ENCODE data around the gene EDA.

EDA gene

GRCh38 chrX:70079297-70079696 lies 463.4 kb downstream of the EDA start:
- H3K4me1 ChIP-seq (ENCODE audit: insufficient read depth, poor library complexity, severe bottlenecking) = no peaks in the 10 kb centered on the region
- no peak for DNase-seq (ENCODE audit: low spot score)
- TF ChIP-seq CTCF (IDR thresholded peaks at IDR 0.05; ENCODE audit: poor library complexity, severe bottlenecking) = no peak
- H3K36me3 ChIP-seq (ENCODE audit: low read depth) = no peaks in the 10 kb centered on the region
- no peak overlapping the region for H3K4me3 ChIP-seq (ENCODE audit: severe bottlenecking)
- no peak overlapping the region for H3K27ac ChIP-seq (ENCODE audit: poor library complexity, severe bottlenecking)
- no peak for ATAC-seq (ENCODE audit: low read depth)
- H3K9me3 ChIP-seq (ENCODE audit: severe bottlenecking) = no peaks in the 10 kb centered on the region
- H3K27me3 ChIP-seq (ENCODE audit: insufficient read depth, poor library complexity, severe bottlenecking) = no peaks in the 10 kb centered on the region

- TF ChIP-seq CTCF (IDR thresholded peaks at IDR 0.05; ENCODE audit: poor library complexity, severe bottlenecking) = no peak
- DNase-seq (ENCODE audit: low spot score) = no peak
- no peaks in the 10 kb centered on the region for H3K27me3 ChIP-seq (ENCODE audit: insufficient read depth, poor library complexity, severe bottlenecking)
- no peak overlapping the region for H3K4me3 ChIP-seq (ENCODE audit: severe bottlenecking)
- no peak overlapping the region for H3K27ac ChIP-seq (ENCODE audit: poor library complexity, severe bottlenecking)
- no peaks in the 10 kb centered on the region for H3K9me3 ChIP-seq (ENCODE audit: severe bottlenecking)
- H3K36me3 ChIP-seq (ENCODE audit: low read depth) = no peaks in the 10 kb centered on the region
- H3K4me1 ChIP-seq (ENCODE audit: insufficient read depth, poor library complexity, severe bottlenecking) = no peaks in the 10 kb centered on the region
- no peak for ATAC-seq (ENCODE audit: low read depth)
These were observed 464.0 kb downstream of the EDA start for GRCh38 chrX:70079870-70080269.

GRCh38 chrX:70082723-70083122 lies 466.8 kb downstream of the EDA start:
- no peak overlapping the region for H3K27ac ChIP-seq (ENCODE audit: poor library complexity, severe bottlenecking)
- no peak for TF ChIP-seq CTCF (IDR thresholded peaks at IDR 0.05; ENCODE audit: poor library complexity, severe bottlenecking)
- H3K4me3 ChIP-seq (ENCODE audit: severe bottlenecking) = no peak overlapping the region
- DNase-seq (ENCODE audit: low spot score) = no peak
- H3K36me3 ChIP-seq (ENCODE audit: low read depth) = no peaks in the 10 kb centered on the region
- H3K4me1 ChIP-seq (ENCODE audit: insufficient read depth, poor library complexity, severe bottlenecking) = no peaks in the 10 kb centered on the region
- ATAC-seq (ENCODE audit: low read depth) = no peak
- H3K27me3 ChIP-seq (ENCODE audit: insufficient read depth, poor library complexity, severe bottlenecking) = no peaks in the 10 kb centered on the region
- H3K9me3 ChIP-seq (ENCODE audit: severe bottlenecking) = no peaks in the 10 kb centered on the region

- ATAC-seq (ENCODE audit: low read depth) (no peak), DNase-seq (ENCODE audit: low spot score) (no peak)
- Histone ChIP-seq H3K4me3 (ENCODE audit: severe bottlenecking) (no peak overlapping the region), H3K9me3 (ENCODE audit: severe bottlenecking) (no peaks in the 10 kb centered on the region), H3K27me3 (ENCODE audit: insufficient read depth, poor library complexity, severe bottlenecking) (no peaks in the 10 kb centered on the region), H3K36me3 (ENCODE audit: low read depth) (no peaks in the 10 kb centered on the region), H3K27ac (ENCODE audit: poor library complexity, severe bottlenecking) (no peak overlapping the region), H3K4me1 (ENCODE audit: insufficient read depth, poor library complexity, severe bottlenecking) (no peaks in the 10 kb centered on the region)
- no peak for TF ChIP-seq CTCF (IDR thresholded peaks at IDR 0.05; ENCODE audit: poor library complexity, severe bottlenecking)
These were observed 468.8 kb downstream of the EDA start for GRCh38 chrX:70084592-70085240.

GRCh38 chrX:70087857-70088630 lies 472.1 kb downstream of the EDA start:
- ATAC-seq (ENCODE audit: low read depth) = no peak

More at GRCh38 chrX:70087857-70088630, 472.1 kb downstream of the EDA start:
- no peak overlapping the region for H3K27ac ChIP-seq (ENCODE audit: poor library complexity, severe bottlenecking)
- H3K4me1 ChIP-seq (ENCODE audit: insufficient read depth, poor library complexity, severe bottlenecking) = no peaks in the 10 kb centered on the region
- no peak for DNase-seq (ENCODE audit: low spot score)
- no peaks in the 10 kb centered on the region for H3K36me3 ChIP-seq (ENCODE audit: low read depth)
- no peak overlapping the region for H3K4me3 ChIP-seq (ENCODE audit: severe bottlenecking)
- no peaks in the 10 kb centered on the region for H3K27me3 ChIP-seq (ENCODE audit: insufficient read depth, poor library complexity, severe bottlenecking)
- H3K9me3 ChIP-seq (ENCODE audit: severe bottlenecking) = no peaks in the 10 kb centered on the region
- no peak for TF ChIP-seq CTCF (IDR thresholded peaks at IDR 0.05; ENCODE audit: poor library complexity, severe bottlenecking)
